Right lobe of liver (tissue), 6 donors: ENCODE data around the gene MZT2B. TPM values are rescaled to one million over a fixed set of nuclear protein-coding genes. Genes with fewer than 3 reads are reported as not detected.
"Not testable (repeated sequence)": the region's sequence is repeated elsewhere in the genome, so short reads cannot be mapped to it uniquely, and the experiment has no call there.

Source experiments
- ATAC-seq, 4 donors: fragments of 200-7000 bp; cut with Tn5 transposase; one replicate each; pipeline ENCODE4 v1.9.1; 2020; ENCODE audit warnings: mild to moderate bottlenecking in 4 of 4, moderate library complexity in 4 of 4
- DNase-seq, 3 donors: peaks; one replicate each; pipeline ENCODE4 v3.0.0-alpha.2; 2020
- H3K27ac ChIP-seq, 3 donors: fragments of 200-600 bp; one replicate each; pipeline ENCODE4 v1.8.0; 2022
- H3K27me3 ChIP-seq, 2 donors: fragments of 200-600 bp; one replicate each; pipeline ENCODE4 v1.8.0; 2022
- H3K36me3 ChIP-seq, 4 donors: fragments of 200-600 bp; sonication (generic) in 1 of 4; one replicate each; pipeline versions ENCODE4 v1.5.1 to v1.8.0; 2017 to 2022; ENCODE audit warnings: control low read depth in 1 of 4
- H3K4me1 ChIP-seq, 4 donors: fragments of 200-600 bp; sonication (generic) in 1 of 4; one replicate each; pipeline versions ENCODE4 v1.5.1 to v1.8.0; 2017 to 2022; ENCODE audit warnings: control low read depth in 1 of 4
- H3K4me3 ChIP-seq, 3 donors: fragments of 200-600 bp; one replicate each; pipeline ENCODE4 v1.8.0; 2022
- H3K9me3 ChIP-seq, 4 donors: fragments of 200-600 bp; sonication (generic) in 1 of 4; one replicate each; pipeline versions ENCODE4 v1.5.1 to v1.8.0; 2017 to 2022; ENCODE audit warnings: control low read depth in 1 of 4
- POLR2A ChIP-seq: fragments of 450-650 bp; IDR thresholded peaks from one replicate; pipeline ENCODE4 v1.6.1; 2017; ENCODE audit warnings: antibody characterized with exemption, mild to moderate bottlenecking
- WGBS: methylation state at CpG from one replicate; pipeline ENCODE4 v1.1.6; 2018; ENCODE audit warnings: low coverage, low lambda C conversion rate; ENCODE audit not compliant: insufficient coverage; ENCODE audit errors: missing lambda C conversion rate; 5-methylcytosine and 5-hydroxymethylcytosine counted together
- intact Hi-C, 2 donors: fragments of 100-400 bp; cut with DNase I; formaldehyde crosslinking; loops; one replicate each; pipeline versions ENCODE4 v1.11.2 to v1.14.1; 2022
- total RNA-seq, 6 experiments: library from RNA; depleted of rRNA in 2 of 6; stranded (reverse); fragments of >200 nt in 2 of 6; fragmentation: NEBNext Ultra II Directional in 3 of 6; extraction: Animal tissue kit (Norgen Biotek cat#: 25700) in 3 of 6; gene quantifications; one replicate each; pipeline versions ENCODE4 v1.1.0 to v1.2.4, GENCODE V29; 2016 to 2023
- TF ChIP-seq, protein P1 (sequence below), 4 donors: fragments of 200-600 bp in 3 of 4; fragments of 450-650 bp in 1 of 4; IDR thresholded peaks; one replicate each; pipeline versions ENCODE4 v1.5.1 to v1.8.0; 2016 to 2022; ENCODE audit warnings: antibody characterized with exemption in 4 of 4, mild to moderate bottlenecking in 2 of 4
- donor health status: DM: no; HTN: yes; CAD: no.
- donor health status: DM: no; HTN: no; CAD: no.
- donor health status: DM: no; HTN: no; CAD: no.
- donor health status: DM: no; HTN: yes; CAD: no.
- donor health status: DM: no; HTN: yes; CAD: no.

MZT2B gene
- total RNA-seq, 6 experiments from 2014 or later = 69.5 to 125 (median 89.1) TPM

GRCh38 chr2:130154773-130155765, 27.0 kb upstream of the MZT2B start:
- Histone ChIP-seq H3K4me1 (no peaks in the 10 kb centered on the region), H3K27me3 (no peaks in the 10 kb centered on the region), H3K27ac (no peak overlapping the region), H3K9me3 (no peaks in the 10 kb centered on the region), H3K36me3 (peaks cover 0 to 4% (median 0%) of the 10 kb centered on the region in 4 donors), H3K4me3 (no peak overlapping the region)
- intact Hi-C loops = no loop called here
- TF ChIP-seq POLR2A = no peak
- TF ChIP-seq, protein P1, sequence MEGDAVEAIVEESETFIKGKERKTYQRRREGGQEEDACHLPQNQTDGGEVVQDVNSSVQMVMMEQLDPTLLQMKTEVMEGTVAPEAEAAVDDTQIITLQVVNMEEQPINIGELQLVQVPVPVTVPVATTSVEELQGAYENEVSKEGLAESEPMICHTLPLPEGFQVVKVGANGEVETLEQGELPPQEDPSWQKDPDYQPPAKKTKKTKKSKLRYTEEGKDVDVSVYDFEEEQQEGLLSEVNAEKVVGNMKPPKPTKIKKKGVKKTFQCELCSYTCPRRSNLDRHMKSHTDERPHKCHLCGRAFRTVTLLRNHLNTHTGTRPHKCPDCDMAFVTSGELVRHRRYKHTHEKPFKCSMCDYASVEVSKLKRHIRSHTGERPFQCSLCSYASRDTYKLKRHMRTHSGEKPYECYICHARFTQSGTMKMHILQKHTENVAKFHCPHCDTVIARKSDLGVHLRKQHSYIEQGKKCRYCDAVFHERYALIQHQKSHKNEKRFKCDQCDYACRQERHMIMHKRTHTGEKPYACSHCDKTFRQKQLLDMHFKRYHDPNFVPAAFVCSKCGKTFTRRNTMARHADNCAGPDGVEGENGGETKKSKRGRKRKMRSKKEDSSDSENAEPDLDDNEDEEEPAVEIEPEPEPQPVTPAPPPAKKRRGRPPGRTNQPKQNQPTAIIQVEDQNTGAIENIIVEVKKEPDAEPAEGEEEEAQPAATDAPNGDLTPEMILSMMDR (IDR thresholded peaks at IDR 0.05) = no peak
- ATAC-seq (no peak), DNase-seq (no peak)
- 100% methylated on average over 2 of the region's 29 CpGs for WGBS

- H3K36me3 ChIP-seq, H3K9me3 ChIP-seq, H3K4me1 ChIP-seq, H3K4me3 ChIP-seq, H3K27ac ChIP-seq, intact Hi-C loops, H3K27me3 ChIP-seq: not testable (repeated sequence)
- no CpG with 5 or more reads among the region's 16 CpGs for WGBS
- TF ChIP-seq, protein P1 (IDR thresholded peaks at IDR 0.05) = peak; percentile 43 to 60 (median 46)
- peak; percentile 71 to 95 (median 87) for ATAC-seq
- DNase-seq = peak; percentile 59 to 79 (median 73)
Observed at GRCh38 chr2:130155956-130156623, 26.0 kb upstream of the MZT2B start.

GRCh38 chr2:130156624-130157004, 25.4 kb upstream of the MZT2B start:
- no peak for DNase-seq
- peaks cover 0 to 4% (median 0%) of the 10 kb centered on the region in 4 donors for H3K36me3 ChIP-seq
- intact Hi-C loops = no loop called here

GRCh38 chr2:130157354-130157753, 24.7 kb upstream of the MZT2B start:
- intact Hi-C loops, DNase-seq, H3K27me3 ChIP-seq, H3K36me3 ChIP-seq, ATAC-seq, H3K4me1 ChIP-seq, H3K9me3 ChIP-seq, H3K27ac ChIP-seq, H3K4me3 ChIP-seq: not testable (repeated sequence)
- no CpG with 5 or more reads among the region's 12 CpGs for WGBS

More at GRCh38 chr2:130156624-130157004, 25.4 kb upstream of the MZT2B start:
- no peak overlapping the region for H3K4me3 ChIP-seq
- ATAC-seq = no peak
- TF ChIP-seq, protein P1 (IDR thresholded peaks at IDR 0.05) = no peak
- TF ChIP-seq POLR2A = no peak
- no peaks in the 10 kb centered on the region for H3K4me1 ChIP-seq
- no peaks in the 10 kb centered on the region for H3K9me3 ChIP-seq
- 88% methylated on average over 3 of the region's 9 CpGs for WGBS
- no peak overlapping the region for H3K27ac ChIP-seq
- H3K27me3 ChIP-seq = no peaks in the 10 kb centered on the region

DNA sequence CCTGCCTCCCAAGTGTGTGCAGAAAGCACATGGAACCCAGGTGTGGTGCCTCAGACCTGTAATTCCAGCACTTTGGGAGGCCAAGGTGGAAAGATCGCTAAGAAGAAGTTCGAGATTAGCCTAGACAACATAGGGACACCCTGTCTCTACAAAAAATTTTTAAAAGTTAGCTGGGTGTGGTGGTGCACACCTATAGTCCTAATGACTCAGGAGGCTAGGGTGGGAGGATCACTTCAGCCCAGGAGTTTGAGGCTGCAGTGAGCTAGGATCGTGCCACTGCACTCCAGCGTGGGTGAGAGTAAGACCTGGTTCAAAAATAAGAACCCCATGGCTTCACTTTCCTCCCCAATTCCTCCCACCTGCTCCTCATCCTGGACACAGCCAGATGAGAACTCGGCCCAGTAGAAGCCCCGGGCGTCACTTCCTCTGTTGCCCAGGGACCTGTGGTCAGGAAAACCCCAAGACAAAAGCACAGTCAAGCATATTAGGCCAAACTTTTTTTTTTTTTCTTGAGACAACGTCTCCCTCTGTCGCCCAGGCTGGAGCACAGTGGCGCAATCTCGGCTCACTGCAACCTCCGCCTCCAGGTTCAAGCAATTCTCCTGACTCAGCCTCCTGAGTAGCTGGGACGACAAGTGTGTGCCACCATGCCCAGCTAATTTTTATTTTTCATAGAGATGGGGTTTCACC, 24.1 kb upstream of the MZT2B start:
- DNase-seq, H3K27me3 ChIP-seq, ATAC-seq, H3K4me3 ChIP-seq, H3K36me3 ChIP-seq, H3K27ac ChIP-seq, H3K9me3 ChIP-seq, intact Hi-C loops, H3K4me1 ChIP-seq: not testable (repeated sequence)
- 70% methylated on average over 7 of the region's 13 CpGs for WGBS
